GM23338 (cell line): Measurements from ENCODE around the gene CEP85. TPM values are rescaled to one million over a fixed set of nuclear protein-coding genes. Genes with fewer than 3 reads are reported as not detected.

Experiments used
- ATAC-seq: fragments of 200-7000 bp; cut with Tn5 transposase; 3 replicates; pipeline ENCODE4 v1.9.1; 2020
- DNase-seq: peaks from one replicate; pipeline ENCODE4 v3.0.0-alpha.2; 2015; ENCODE audit warnings: low spot score
- H2AFZ ChIP-seq: fragments of 200-600 bp; sonication (generic); 2 replicates; pipeline ENCODE4 v1.8.0; 2016; ENCODE audit warnings: antibody characterized with exemption, mild to moderate bottlenecking, moderate library complexity
- H3F3A ChIP-seq: fragments of 200-600 bp; sonication (generic); replicated peaks from 2 replicates; pipeline ENCODE4 v1.8.0; 2017; ENCODE audit warnings: antibody characterized with exemption, mixed run types, low read depth
- H3K27ac ChIP-seq: fragments of 200-600 bp; sonication (generic); 2 replicates; pipeline ENCODE4 v1.6.1; 2016; ENCODE audit warnings: low read depth
- H3K27me3 ChIP-seq: fragments of 200-600 bp; sonication (generic); 2 replicates; pipeline ENCODE4 v1.8.0; 2016; ENCODE audit warnings: mild to moderate bottlenecking, mixed run types, moderate library complexity; ENCODE audit not compliant: insufficient read depth
- H3K36me3 ChIP-seq: fragments of 200-600 bp; sonication (generic); 2 replicates; pipeline ENCODE4 v1.8.0; 2016; ENCODE audit warnings: mild to moderate bottlenecking; ENCODE audit not compliant: insufficient read depth
- H3K4me1 ChIP-seq: fragments of 200-600 bp; sonication (generic); 2 replicates; pipeline ENCODE4 v1.8.0; 2016; ENCODE audit warnings: mild to moderate bottlenecking, moderate library complexity; ENCODE audit not compliant: insufficient read depth
- H3K4me2 ChIP-seq: fragments of 200-600 bp; sonication (generic); 2 replicates; pipeline ENCODE4 v1.7.1; 2017; ENCODE audit warnings: mixed run types
- H3K4me3 ChIP-seq: fragments of 200-600 bp; sonication (generic); 2 replicates; pipeline ENCODE4 v1.6.1; 2016; ENCODE audit warnings: mixed run types
- H3K79me2 ChIP-seq: fragments of 200-600 bp; sonication (generic); replicated peaks from 2 replicates; pipeline ENCODE4 v1.8.0; 2017; ENCODE audit warnings: mild to moderate bottlenecking; ENCODE audit not compliant: insufficient read depth
- H3K9me2 ChIP-seq: fragments of 200-600 bp; sonication (generic); 2 replicates; pipeline ENCODE4 v1.8.0; 2017; ENCODE audit not compliant: insufficient read depth
- H4K20me1 ChIP-seq: fragments of 200-600 bp; sonication (generic); replicated peaks from 2 replicates; pipeline ENCODE4 v1.8.0; 2017; ENCODE audit warnings: mild to moderate bottlenecking; ENCODE audit not compliant: insufficient read depth
- H3K27ac Mint-ChIP-seq: 2 replicates; pipeline ENCODE4 v1.8.0; 2020; ENCODE audit warnings: inconsistent platforms, mild to moderate bottlenecking, moderate library complexity, mixed read lengths
- H3K27me3 Mint-ChIP-seq: 3 replicates; pipeline ENCODE4 v1.8.0; 2022; ENCODE audit warnings: low read depth, mild to moderate bottlenecking, moderate library complexity, mixed read lengths, inconsistent platforms; ENCODE audit not compliant: insufficient read depth, poor library complexity
- H3K36me3 Mint-ChIP-seq: 3 replicates; pipeline ENCODE4 v1.8.0; 2021; ENCODE audit warnings: low read depth, mild to moderate bottlenecking, inconsistent platforms, moderate library complexity, mixed read lengths
- H3K4me1 Mint-ChIP-seq: 3 replicates; pipeline ENCODE4 v1.8.0; 2020; ENCODE audit warnings: mild to moderate bottlenecking, inconsistent platforms, mixed read lengths
- H3K4me3 Mint-ChIP-seq: 3 replicates; pipeline ENCODE4 v1.8.0; 2021; ENCODE audit warnings: moderate library complexity, mild to moderate bottlenecking, inconsistent platforms, mixed read lengths
- H3K9me3 Mint-ChIP-seq: 3 replicates; pipeline ENCODE4 v1.8.0; 2020; ENCODE audit warnings: moderate library complexity, mild to moderate bottlenecking, inconsistent platforms, mixed read lengths
- CREB1 ChIP-seq: fragments of 250-450 bp; sonication (Bioruptor Pico); IDR thresholded peaks from 2 replicates; pipeline ENCODE4 v1.5.0; 2020; ENCODE audit warnings: low read depth, mild to moderate bottlenecking, moderate library complexity
- CTCF ChIP-seq, 2 experiments: fragments of 200-600 bp in 1 of 2; sonication (generic) in 1 of 2; conservative IDR thresholded peaks; 2 replicates each; pipeline versions ENCODE4 v1.5.1 to v1.6.1; 2016 to 2017; ENCODE audit warnings: antibody characterized with exemption in 2 of 2, low read depth in 2 of 2, mild to moderate bottlenecking in 2 of 2, moderate library complexity in 1 of 2
- ETS1 ChIP-seq: IDR thresholded peaks from 2 replicates; pipeline ENCODE4 v1.6.1; 2016; ENCODE audit warnings: antibody characterized with exemption
- EZH2phosphoT487 ChIP-seq: fragments of 200-600 bp; sonication (generic); IDR thresholded peaks from one replicate; pipeline ENCODE4 v1.8.1; 2018; ENCODE audit warnings: antibody characterized with exemption; ENCODE audit not compliant: unreplicated experiment
- JUNB ChIP-seq: IDR thresholded peaks from one replicate; pipeline ENCODE4 v1.6.1; 2016; ENCODE audit warnings: antibody characterized with exemption; ENCODE audit not compliant: unreplicated experiment
- NANOG ChIP-seq: IDR thresholded peaks from 2 replicates; pipeline ENCODE4 v1.6.1; 2016; ENCODE audit warnings: antibody characterized with exemption, borderline replicate concordance
- POLR2AphosphoS5 ChIP-seq: IDR thresholded peaks from 2 replicates; pipeline ENCODE4 v1.6.1; 2016; ENCODE audit warnings: antibody characterized with exemption, low read depth
- REST ChIP-seq: IDR thresholded peaks from one replicate; pipeline ENCODE4 v1.6.1; 2018; ENCODE audit warnings: antibody characterized with exemption; ENCODE audit not compliant: unreplicated experiment
- STAT1 ChIP-seq: IDR thresholded peaks from one replicate; pipeline ENCODE4 v1.6.1; 2016; ENCODE audit warnings: antibody characterized with exemption; ENCODE audit not compliant: unreplicated experiment
- ZNF114 ChIP-seq: fragments of 250-450 bp; sonication (Bioruptor Pico); IDR thresholded peaks from 2 replicates; pipeline ENCODE4 v1.5.0; 2020; ENCODE audit warnings: mild to moderate bottlenecking, moderate library complexity
- ZNF331 ChIP-seq: fragments of 250-450 bp; sonication (Bioruptor Pico); IDR thresholded peaks from 2 replicates; pipeline ENCODE4 v1.5.0; 2020; ENCODE audit warnings: low read depth, mild to moderate bottlenecking, moderate library complexity
- ZNF462 ChIP-seq: fragments of 250-450 bp; sonication (Bioruptor Pico); IDR thresholded peaks from 2 replicates; pipeline ENCODE4 v1.5.0; 2020; ENCODE audit warnings: mild to moderate bottlenecking, moderate library complexity
- polyA plus RNA-seq: library from polyadenylated mRNA; unstranded; fragments of >200 nt; fragmentation: Nextera tagmentation; extraction: Ambion mirVana; gene quantifications from 2 replicates; pipeline ENCODE4 v1.2.1, GENCODE V29; 2016
- total RNA-seq: library from RNA; depleted of rRNA; stranded (reverse); fragments of >200 nt; shearing (Covaris generic); gene quantifications from 2 replicates; pipeline ENCODE4 v1.2.3, GENCODE V29; 2014

CEP85 gene
- total and polyA plus RNA-seq, 2 experiments from 2014 or later, result 12.8 to 36.8 TPM

- H3K4me3 Mint-ChIP-seq, result no peak overlapping the region; the same call in 2 of the 3 replicates
Measured at GRCh38 chr1:26288311-26288941, 54.4 kb downstream of the CEP85 start.

More at GRCh38 chr1:26288311-26288941, 54.4 kb downstream of the CEP85 start:
- TF ChIP-seq CTCF (conservative IDR thresholded peaks at IDR 0.05; ENCODE audit: low read depth in 2 of 2), result no peak
- TF ChIP-seq ETS1, result no peak
- TF ChIP-seq NANOG, result no peak
- TF ChIP-seq EZH2phosphoT487, result no peak
- TF ChIP-seq JUNB, result no peak
- no peak for TF ChIP-seq STAT1
- TF ChIP-seq POLR2AphosphoS5, result no peak
- TF ChIP-seq ZNF331 (CRISPR knock-in tag), result no peak
- TF ChIP-seq ZNF462 (CRISPR knock-in tag), result no peak
- TF ChIP-seq ZNF114, result no peak
- no peak for TF ChIP-seq CREB1 (CRISPR knock-in tag)
- TF ChIP-seq REST, result no peak
- no peaks in the 10 kb centered on the region for H3K36me3 ChIP-seq
- no peak overlapping the region for H3K4me3 ChIP-seq
- peaks cover 9% of the 10 kb centered on the region; the same call in 1 of the 2 replicates for H3K4me1 ChIP-seq
- ATAC-seq, result no peak
- H2AFZ ChIP-seq, result no peak overlapping the region
- DNase-seq, result no peak
- Mint-ChIP-seq H3K4me1 (peaks cover 36% of the 10 kb centered on the region), H3K27me3 (peaks cover 11% of the 10 kb centered on the region), H3K36me3 (no peaks in the 10 kb centered on the region; the same call in 2 of the 3 replicates), H3K9me3 (no peaks in the 10 kb centered on the region), H3K27ac (no peak overlapping the region)
- H3K9me2 ChIP-seq, result no peaks in the 10 kb centered on the region
- no peaks in the 10 kb centered on the region for H3F3A ChIP-seq
- 0 out of 2 replicates have a peak, but pooled peaks cover 3% of the 10 kb centered on the region for H4K20me1 ChIP-seq
- no peaks in the 10 kb centered on the region for H3K27me3 ChIP-seq
- no peaks in the 10 kb centered on the region for H3K79me2 ChIP-seq
- no peak overlapping the region for H3K27ac ChIP-seq
- no peak overlapping the region for H3K4me2 ChIP-seq
